ENCODE measurements around the gene OLIG1.

The OLIG1 gene

DNA sequence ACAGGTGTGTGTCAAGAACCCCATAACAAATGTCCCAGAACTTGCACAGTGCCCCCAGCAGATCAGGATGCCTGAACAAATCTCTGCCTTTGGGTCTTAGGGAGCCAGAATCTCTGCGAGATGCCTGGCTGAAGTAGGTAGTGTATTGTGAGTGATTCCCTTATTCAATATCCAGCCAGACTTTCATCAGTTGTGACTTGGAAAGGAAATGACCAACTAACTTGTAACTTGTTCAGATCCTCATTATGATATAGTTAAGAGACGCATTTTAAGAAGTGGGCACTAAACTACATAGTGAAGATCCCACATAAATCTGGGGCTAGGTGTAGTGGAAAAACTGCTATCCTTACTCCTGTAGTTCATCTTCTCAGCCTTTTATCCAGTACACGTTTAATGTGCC lies 32.4 kb upstream of the OLIG1 start:
- TF ChIP-seq, protein P1, sequence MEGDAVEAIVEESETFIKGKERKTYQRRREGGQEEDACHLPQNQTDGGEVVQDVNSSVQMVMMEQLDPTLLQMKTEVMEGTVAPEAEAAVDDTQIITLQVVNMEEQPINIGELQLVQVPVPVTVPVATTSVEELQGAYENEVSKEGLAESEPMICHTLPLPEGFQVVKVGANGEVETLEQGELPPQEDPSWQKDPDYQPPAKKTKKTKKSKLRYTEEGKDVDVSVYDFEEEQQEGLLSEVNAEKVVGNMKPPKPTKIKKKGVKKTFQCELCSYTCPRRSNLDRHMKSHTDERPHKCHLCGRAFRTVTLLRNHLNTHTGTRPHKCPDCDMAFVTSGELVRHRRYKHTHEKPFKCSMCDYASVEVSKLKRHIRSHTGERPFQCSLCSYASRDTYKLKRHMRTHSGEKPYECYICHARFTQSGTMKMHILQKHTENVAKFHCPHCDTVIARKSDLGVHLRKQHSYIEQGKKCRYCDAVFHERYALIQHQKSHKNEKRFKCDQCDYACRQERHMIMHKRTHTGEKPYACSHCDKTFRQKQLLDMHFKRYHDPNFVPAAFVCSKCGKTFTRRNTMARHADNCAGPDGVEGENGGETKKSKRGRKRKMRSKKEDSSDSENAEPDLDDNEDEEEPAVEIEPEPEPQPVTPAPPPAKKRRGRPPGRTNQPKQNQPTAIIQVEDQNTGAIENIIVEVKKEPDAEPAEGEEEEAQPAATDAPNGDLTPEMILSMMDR (IDR thresholded peaks at IDR 0.05; ENCODE audit: borderline replicate concordance, insufficient read depth, low read depth, low read length), result no peak
- H3K4me3 ChIP-seq (ENCODE audit: low read depth, low read length), result no peak overlapping the region

DNA sequence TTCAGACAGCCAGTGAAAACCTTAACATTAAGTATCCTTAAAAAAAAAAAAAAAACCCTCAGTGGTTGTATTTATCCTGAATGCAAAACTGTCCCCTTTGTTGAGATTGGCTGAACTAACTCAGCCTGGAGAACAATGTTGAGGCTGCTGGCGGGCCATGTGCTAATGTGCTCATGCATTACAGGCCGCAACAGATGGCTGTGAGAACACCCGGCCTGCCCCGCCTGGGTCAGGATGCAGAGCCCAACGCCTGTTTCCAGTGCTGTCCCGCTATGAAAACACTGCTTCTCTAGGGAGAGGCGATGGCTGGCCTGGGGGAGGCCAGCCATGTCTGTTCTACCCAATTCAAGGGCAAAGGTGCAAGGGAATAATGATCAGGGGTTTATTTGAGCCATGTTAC lies 30.4 kb upstream of the OLIG1 start:
- H3K4me3 ChIP-seq (ENCODE audit: low read depth, low read length), result no peak overlapping the region
- TF ChIP-seq, protein P1 (IDR thresholded peaks at IDR 0.05; ENCODE audit: borderline replicate concordance, insufficient read depth, low read depth, low read length), result no peak

DNA sequence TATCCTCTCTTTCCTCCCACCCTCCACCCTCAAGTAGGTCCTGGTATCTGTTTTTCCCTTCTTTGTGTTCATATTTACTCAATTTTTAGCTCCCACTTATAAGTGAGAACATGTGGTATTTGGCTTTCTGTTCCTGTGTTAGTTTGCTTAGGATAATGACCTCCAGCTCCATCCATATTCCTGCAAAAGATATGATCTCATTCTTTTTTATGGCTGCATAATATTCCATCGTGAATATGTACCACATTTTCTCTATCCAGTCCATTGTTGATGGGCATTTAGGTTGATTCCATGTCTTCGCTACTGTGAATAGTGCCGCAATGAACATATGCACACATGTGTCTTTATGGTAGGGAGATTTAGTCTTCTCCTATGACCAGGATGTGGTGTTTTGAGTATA lies 29.7 kb upstream of the OLIG1 start:
- TF ChIP-seq, protein P1 (IDR thresholded peaks at IDR 0.05; ENCODE audit: borderline replicate concordance, insufficient read depth, low read depth, low read length), result no peak
- H3K4me3 ChIP-seq (ENCODE audit: low read depth, low read length), result no peak overlapping the region

DNA sequence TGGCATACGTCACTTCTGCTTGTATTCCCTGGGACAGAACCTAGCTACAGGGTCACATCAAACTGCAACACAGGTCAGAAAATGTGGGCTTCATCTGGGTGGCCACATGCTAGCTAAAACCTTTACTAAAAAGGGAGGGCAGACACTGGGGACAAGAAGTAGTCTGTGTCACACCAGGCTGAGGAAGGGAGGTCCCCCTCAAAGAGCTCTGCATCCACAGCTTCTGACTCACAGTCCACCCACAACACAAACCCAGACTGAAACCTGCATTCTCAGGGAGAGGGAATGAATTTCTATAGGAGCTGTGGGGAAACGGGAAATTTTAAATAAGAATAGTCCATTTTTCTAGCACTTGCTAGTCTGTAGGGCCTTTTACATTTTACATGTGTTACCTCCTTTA lies 28.0 kb upstream of the OLIG1 start:
- TF ChIP-seq, protein P1 (IDR thresholded peaks at IDR 0.05; ENCODE audit: borderline replicate concordance, insufficient read depth, low read depth, low read length), result no peak
- H3K4me3 ChIP-seq (ENCODE audit: low read depth, low read length), result no peak overlapping the region

DNA sequence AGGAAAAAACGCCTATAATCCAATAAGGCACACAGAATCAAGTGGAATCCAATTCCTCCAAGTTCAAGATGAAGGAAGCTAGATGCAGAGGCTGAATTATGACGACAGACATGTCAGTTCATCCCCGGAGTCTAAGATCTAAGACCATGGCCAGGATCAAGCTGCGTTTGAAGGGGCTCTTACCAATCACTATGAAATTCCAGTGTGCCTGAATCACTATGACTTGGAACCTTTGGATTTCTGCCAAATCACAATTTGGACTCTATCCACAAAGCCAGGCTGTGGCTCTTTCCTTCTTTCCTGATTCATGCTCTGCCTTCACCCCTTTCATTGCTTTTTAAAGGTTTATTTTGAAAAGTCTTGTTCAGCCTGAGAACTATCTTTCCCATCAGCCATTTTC lies 27.1 kb upstream of the OLIG1 start:
- TF ChIP-seq, protein P1 (IDR thresholded peaks at IDR 0.05; ENCODE audit: borderline replicate concordance, insufficient read depth, low read depth, low read length), result no peak
- no peak overlapping the region for H3K4me3 ChIP-seq (ENCODE audit: low read depth, low read length)

DNA sequence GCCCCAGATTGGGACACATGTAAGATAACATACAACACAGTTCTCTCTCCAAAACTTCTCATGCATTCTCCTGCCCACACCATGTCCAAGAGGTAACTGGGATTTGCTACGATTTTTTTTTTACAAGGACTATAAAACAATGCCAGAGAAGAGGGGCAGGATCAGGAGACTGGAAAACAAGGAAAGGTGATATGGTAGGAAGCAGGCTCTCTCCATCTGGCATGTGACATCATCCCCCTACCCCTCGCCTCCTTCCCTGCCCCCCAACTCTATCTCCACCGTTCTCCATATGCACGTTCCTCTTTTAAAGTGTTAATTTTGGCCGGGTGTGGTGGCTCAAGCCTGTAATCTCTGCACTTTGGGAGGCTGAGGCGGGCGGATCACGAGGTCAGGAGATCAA lies 23.5 kb upstream of the OLIG1 start:
- TF ChIP-seq, protein P1 (IDR thresholded peaks at IDR 0.05; ENCODE audit: borderline replicate concordance, insufficient read depth, low read depth, low read length), result no peak
- H3K4me3 ChIP-seq (ENCODE audit: low read depth, low read length), result no peak overlapping the region

DNA sequence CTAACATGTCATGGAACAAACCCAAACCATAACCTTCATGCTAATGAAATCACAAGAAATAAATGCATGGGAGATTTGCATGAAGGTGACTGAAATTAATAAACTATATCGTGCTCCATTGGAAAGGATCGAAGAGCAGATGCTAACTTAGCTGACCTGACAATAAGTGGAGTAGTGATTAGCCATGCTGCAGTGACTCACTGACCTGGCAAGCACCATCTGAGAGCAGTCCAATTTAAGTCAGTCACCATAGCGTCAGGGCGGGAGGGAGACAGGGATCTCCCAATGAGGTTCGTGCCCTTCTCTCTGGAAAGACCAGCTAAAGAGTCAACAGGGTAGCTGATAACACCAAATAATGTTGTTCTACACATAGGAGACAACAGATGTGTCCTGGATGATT lies 22.7 kb upstream of the OLIG1 start:
- no peak overlapping the region for H3K4me3 ChIP-seq (ENCODE audit: low read depth, low read length)
- TF ChIP-seq, protein P1 (IDR thresholded peaks at IDR 0.05; ENCODE audit: borderline replicate concordance, insufficient read depth, low read depth, low read length), result no peak

All from GM12875 (cell line).